Measurements from ENCODE around the gene SEC11A.

Gene SEC11A

DNA sequence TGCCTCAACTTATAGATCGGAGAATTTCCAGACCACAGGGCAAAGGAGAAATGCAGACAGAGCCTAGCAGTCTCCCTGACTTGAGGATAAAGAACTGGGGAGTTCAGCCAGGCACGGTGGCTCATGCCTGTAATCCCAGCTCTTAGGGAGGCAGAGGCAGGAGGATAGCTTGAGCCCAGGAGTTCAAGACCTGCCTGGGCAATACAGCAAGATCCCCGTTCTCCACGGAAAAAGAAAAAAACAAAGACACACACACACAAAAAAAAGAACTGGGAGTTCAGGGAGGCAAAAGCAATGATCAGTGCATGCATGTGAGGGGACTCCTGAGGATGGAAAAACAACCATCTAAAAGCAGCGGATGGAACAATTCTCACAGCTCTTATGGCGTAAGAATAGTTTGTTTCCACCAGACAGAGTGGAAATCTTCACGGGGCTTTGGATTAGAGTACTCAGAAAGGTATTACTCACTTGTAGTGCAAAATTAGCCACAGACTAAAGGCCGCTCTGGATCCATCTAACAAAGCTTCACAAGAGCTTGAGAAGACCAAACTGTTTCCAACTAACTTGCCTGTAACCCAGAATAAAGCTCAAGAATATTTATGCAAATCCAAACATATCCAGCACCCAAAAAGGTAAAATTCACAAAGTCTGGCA is 16.3 kb downstream of the SEC11A start:
- H3K9me3 ChIP-seq (ENCODE audit: insufficient read depth, low read length), result no peaks in the 10 kb centered on the region
- TF ChIP-seq CTCF (IDR thresholded peaks at IDR 0.05; ENCODE audit: insufficient read depth, low read length, poor library complexity, severe bottlenecking), result no peak
- TF ChIP-seq EZH2phosphoT487 (conservative IDR thresholded peaks at IDR 0.05; ENCODE audit: low read length), result no peak
- H3K36me3 ChIP-seq (ENCODE audit: low read length), result no peaks in the 10 kb centered on the region
- no peak overlapping the region for H2AFZ ChIP-seq (ENCODE audit: low read depth, low read length, severe bottlenecking)
- H3F3A ChIP-seq (ENCODE audit: insufficient read depth), result peaks cover 10% of the 10 kb centered on the region; the same call in 1 of the 2 replicates
- H3K4me3 ChIP-seq (ENCODE audit: insufficient read depth, low read length, poor library complexity, severe bottlenecking), result no peak overlapping the region
- peaks cover 94% of the 10 kb centered on the region for H3K79me2 ChIP-seq (ENCODE audit: insufficient read depth, low read length)
- no peaks in the 10 kb centered on the region for H3K9me2 ChIP-seq (replicated peaks; ENCODE audit: insufficient read depth, low read length)
- H4K20me1 ChIP-seq (ENCODE audit: low read depth, low read length), result peaks cover 16% of the 10 kb centered on the region; the same call in 1 of the 2 replicates
- no peak overlapping the region for H3K27ac ChIP-seq (ENCODE audit: low read depth, low read length)
- H3K4me2 ChIP-seq (ENCODE audit: low read depth, low read length, poor library complexity, severe bottlenecking), result no peak overlapping the region
- no peak overlapping the region for H3K9ac ChIP-seq (ENCODE audit: low read length)
- no peaks in the 10 kb centered on the region for H3K27me3 ChIP-seq (ENCODE audit: low read length)

- H3F3A ChIP-seq (ENCODE audit: insufficient read depth), result peaks cover 10% of the 10 kb centered on the region; the same call in 1 of the 2 replicates
- no peak overlapping the region for H3K9ac ChIP-seq (ENCODE audit: low read length)
- no peaks in the 10 kb centered on the region for H3K36me3 ChIP-seq (ENCODE audit: low read length)
- H2AFZ ChIP-seq (ENCODE audit: low read depth, low read length, severe bottlenecking), result no peak overlapping the region
- peaks cover 16% of the 10 kb centered on the region; the same call in 1 of the 2 replicates for H4K20me1 ChIP-seq (ENCODE audit: low read depth, low read length)
- H3K79me2 ChIP-seq (ENCODE audit: insufficient read depth, low read length), result peaks cover 93% of the 10 kb centered on the region
- H3K4me3 ChIP-seq (ENCODE audit: insufficient read depth, low read length, poor library complexity, severe bottlenecking), result no peak overlapping the region
- H3K27ac ChIP-seq (ENCODE audit: low read depth, low read length), result 0 out of 2 replicates have a peak overlapping the region, but pooled peaks have one; percentile 22
- no peaks in the 10 kb centered on the region for H3K9me2 ChIP-seq (replicated peaks; ENCODE audit: insufficient read depth, low read length)
- no peaks in the 10 kb centered on the region for H3K27me3 ChIP-seq (ENCODE audit: low read length)
- H3K4me2 ChIP-seq (ENCODE audit: low read depth, low read length, poor library complexity, severe bottlenecking), result no peak overlapping the region
- no peak for TF ChIP-seq EZH2phosphoT487 (conservative IDR thresholded peaks at IDR 0.05; ENCODE audit: low read length)
- TF ChIP-seq CTCF (IDR thresholded peaks at IDR 0.05; ENCODE audit: insufficient read depth, low read length, poor library complexity, severe bottlenecking), result no peak
- H3K9me3 ChIP-seq (ENCODE audit: insufficient read depth, low read length), result no peaks in the 10 kb centered on the region
These were observed 18.5 kb downstream of the SEC11A start for GRCh38 chr15:84697236-84697990.

- no peak overlapping the region for H2AFZ ChIP-seq (ENCODE audit: low read depth, low read length, severe bottlenecking)
- H3K9ac ChIP-seq (ENCODE audit: low read length), result no peak overlapping the region
- H3K27me3 ChIP-seq (ENCODE audit: low read length), result no peaks in the 10 kb centered on the region
- H3K79me2 ChIP-seq (ENCODE audit: insufficient read depth, low read length), result peaks cover 93% of the 10 kb centered on the region
- H3K9me3 ChIP-seq (ENCODE audit: insufficient read depth, low read length), result no peaks in the 10 kb centered on the region
- H3K27ac ChIP-seq (ENCODE audit: low read depth, low read length), result no peak overlapping the region
- no peaks in the 10 kb centered on the region for H3K36me3 ChIP-seq (ENCODE audit: low read length)
- H3K4me3 ChIP-seq (ENCODE audit: insufficient read depth, low read length, poor library complexity, severe bottlenecking), result no peak overlapping the region
- no peak for TF ChIP-seq CTCF (IDR thresholded peaks at IDR 0.05; ENCODE audit: insufficient read depth, low read length, poor library complexity, severe bottlenecking)
- no peak for TF ChIP-seq EZH2phosphoT487 (conservative IDR thresholded peaks at IDR 0.05; ENCODE audit: low read length)
- peaks cover 16% of the 10 kb centered on the region; the same call in 1 of the 2 replicates for H4K20me1 ChIP-seq (ENCODE audit: low read depth, low read length)
- no peak overlapping the region for H3K4me2 ChIP-seq (ENCODE audit: low read depth, low read length, poor library complexity, severe bottlenecking)
- no peaks in the 10 kb centered on the region for H3K9me2 ChIP-seq (replicated peaks; ENCODE audit: insufficient read depth, low read length)
- H3F3A ChIP-seq (ENCODE audit: insufficient read depth), result peaks cover 10% of the 10 kb centered on the region; the same call in 1 of the 2 replicates
These were observed 19.2 kb downstream of the SEC11A start for GRCh38 chr15:84696757-84697156.

All from SU-DHL-6 (cell line).